ENCODE results near the gene PPP2CA.
"Not testable (repeated sequence)": the region's sequence is repeated elsewhere in the genome, so short reads cannot be mapped to it uniquely, and the experiment has no call there.

Gene PPP2CA

GRCh38 chr5:134253368-134254153 is 27.7 kb upstream of the PPP2CA start:
- H3K27ac ChIP-seq (ENCODE audit: low read depth, low read length): not testable (repeated sequence)

GRCh38 chr5:134252671-134253070 is 26.8 kb upstream of the PPP2CA start:
- no peaks in the 10 kb centered on the region for H3K9me3 ChIP-seq (ENCODE audit: low read length)
- H3K4me1 ChIP-seq (ENCODE audit: insufficient read depth, low read length): no peaks in the 10 kb centered on the region
- H3K27ac ChIP-seq (ENCODE audit: low read depth, low read length): no peak overlapping the region
- no peak overlapping the region for H3K4me3 ChIP-seq (ENCODE audit: low read depth in 1 of 2, low read length in 2 of 2)
- no peak overlapping the region for H3K9ac ChIP-seq (ENCODE audit: low read length)
- no peaks in the 10 kb centered on the region for H3K36me3 ChIP-seq (ENCODE audit: insufficient read depth, low read length)
- H3K27me3 ChIP-seq (ENCODE audit: control insufficient read depth in 1 of 2, insufficient read depth in 2 of 2, low read length in 2 of 2): no peaks in the 10 kb centered on the region

More at GRCh38 chr5:134253368-134254153, 27.7 kb upstream of the PPP2CA start:
- H3K4me1 ChIP-seq (ENCODE audit: insufficient read depth, low read length); H3K9ac ChIP-seq (ENCODE audit: low read length); H3K4me3 ChIP-seq (ENCODE audit: low read depth in 1 of 2, low read length in 2 of 2); H3K9me3 ChIP-seq (ENCODE audit: low read length); H3K36me3 ChIP-seq (ENCODE audit: insufficient read depth, low read length); H3K27me3 ChIP-seq (ENCODE audit: control insufficient read depth in 1 of 2, insufficient read depth in 2 of 2, low read length in 2 of 2): not testable (repeated sequence)

GRCh38 chr5:134250949-134251348 is 25.1 kb upstream of the PPP2CA start:
- Histone ChIP-seq H3K36me3 (ENCODE audit: insufficient read depth, low read length) (no peaks in the 10 kb centered on the region), H3K27ac (ENCODE audit: low read depth, low read length) (no peak overlapping the region), H3K27me3 (ENCODE audit: control insufficient read depth in 1 of 2, insufficient read depth in 2 of 2, low read length in 2 of 2) (no peaks in the 10 kb centered on the region), H3K4me1 (ENCODE audit: insufficient read depth, low read length) (no peaks in the 10 kb centered on the region), H3K9ac (ENCODE audit: low read length) (no peak overlapping the region), H3K4me3 (ENCODE audit: low read depth in 1 of 2, low read length in 2 of 2) (no peak overlapping the region), H3K9me3 (ENCODE audit: low read length) (no peaks in the 10 kb centered on the region)

- H3K27ac ChIP-seq (ENCODE audit: low read depth, low read length): no peak overlapping the region
- H3K4me1 ChIP-seq (ENCODE audit: insufficient read depth, low read length): no peaks in the 10 kb centered on the region
- no peak overlapping the region for H3K4me3 ChIP-seq (ENCODE audit: low read depth in 1 of 2, low read length in 2 of 2)
- H3K27me3 ChIP-seq (ENCODE audit: control insufficient read depth in 1 of 2, insufficient read depth in 2 of 2, low read length in 2 of 2): no peaks in the 10 kb centered on the region
- H3K9me3 ChIP-seq (ENCODE audit: low read length): no peaks in the 10 kb centered on the region
- no peak overlapping the region for H3K9ac ChIP-seq (ENCODE audit: low read length)
- no peaks in the 10 kb centered on the region for H3K36me3 ChIP-seq (ENCODE audit: insufficient read depth, low read length)
Observed at GRCh38 chr5:134249469-134250379, 23.9 kb upstream of the PPP2CA start.

GRCh38 chr5:134248256-134248655 is 22.4 kb upstream of the PPP2CA start:
- Histone ChIP-seq H3K27me3 (ENCODE audit: control insufficient read depth in 1 of 2, insufficient read depth in 2 of 2, low read length in 2 of 2) (no peaks in the 10 kb centered on the region), H3K27ac (ENCODE audit: low read depth, low read length) (no peak overlapping the region), H3K9ac (ENCODE audit: low read length) (no peak overlapping the region), H3K9me3 (ENCODE audit: low read length) (no peaks in the 10 kb centered on the region), H3K4me3 (ENCODE audit: low read depth in 1 of 2, low read length in 2 of 2) (no peak overlapping the region), H3K4me1 (ENCODE audit: insufficient read depth, low read length) (no peaks in the 10 kb centered on the region), H3K36me3 (ENCODE audit: insufficient read depth, low read length) (no peaks in the 10 kb centered on the region)

GRCh38 chr5:134247428-134248224 is 21.8 kb upstream of the PPP2CA start:
- Histone ChIP-seq H3K27ac (ENCODE audit: low read depth, low read length) (no peak overlapping the region), H3K9me3 (ENCODE audit: low read length) (no peaks in the 10 kb centered on the region), H3K36me3 (ENCODE audit: insufficient read depth, low read length) (no peaks in the 10 kb centered on the region)

GRCh38 chr5:134246771-134247427 is 21.0 kb upstream of the PPP2CA start:
- Histone ChIP-seq H3K9ac (ENCODE audit: low read length) (no peak overlapping the region), H3K27me3 (ENCODE audit: control insufficient read depth in 1 of 2, insufficient read depth in 2 of 2, low read length in 2 of 2) (no peaks in the 10 kb centered on the region), H3K27ac (ENCODE audit: low read depth, low read length) (no peak overlapping the region), H3K9me3 (ENCODE audit: low read length) (no peaks in the 10 kb centered on the region), H3K4me1 (ENCODE audit: insufficient read depth, low read length) (no peaks in the 10 kb centered on the region), H3K36me3 (ENCODE audit: insufficient read depth, low read length) (no peaks in the 10 kb centered on the region), H3K4me3 (ENCODE audit: low read depth in 1 of 2, low read length in 2 of 2) (no peak overlapping the region)

More at GRCh38 chr5:134247428-134248224, 21.8 kb upstream of the PPP2CA start:
- no peaks in the 10 kb centered on the region for H3K4me1 ChIP-seq (ENCODE audit: insufficient read depth, low read length)
- no peaks in the 10 kb centered on the region for H3K27me3 ChIP-seq (ENCODE audit: control insufficient read depth in 1 of 2, insufficient read depth in 2 of 2, low read length in 2 of 2)
- H3K9ac ChIP-seq (ENCODE audit: low read length): no peak overlapping the region
- H3K4me3 ChIP-seq (ENCODE audit: low read depth in 1 of 2, low read length in 2 of 2): no peak overlapping the region

GRCh38 chr5:134245692-134246091 is 19.8 kb upstream of the PPP2CA start:
- H3K9ac ChIP-seq (ENCODE audit: low read length): no peak overlapping the region
- H3K4me1 ChIP-seq (ENCODE audit: insufficient read depth, low read length): peaks cover 5% of the 10 kb centered on the region
- H3K36me3 ChIP-seq (ENCODE audit: insufficient read depth, low read length): no peaks in the 10 kb centered on the region

GRCh38 chr5:134245101-134245604 is 19.3 kb upstream of the PPP2CA start:
- no peaks in the 10 kb centered on the region for H3K9me3 ChIP-seq (ENCODE audit: low read length)
- H3K9ac ChIP-seq (ENCODE audit: low read length): no peak overlapping the region
- no peaks in the 10 kb centered on the region for H3K27me3 ChIP-seq (ENCODE audit: control insufficient read depth in 1 of 2, insufficient read depth in 2 of 2, low read length in 2 of 2)
- no peak overlapping the region for H3K27ac ChIP-seq (ENCODE audit: low read depth, low read length)
- H3K4me1 ChIP-seq (ENCODE audit: insufficient read depth, low read length): peaks cover 11% of the 10 kb centered on the region
- H3K36me3 ChIP-seq (ENCODE audit: insufficient read depth, low read length): no peaks in the 10 kb centered on the region
- peak overlapping the region in 1 of 2 donors; percentile 21 for H3K4me3 ChIP-seq (ENCODE audit: low read depth in 1 of 2, low read length in 2 of 2)

More at GRCh38 chr5:134245692-134246091, 19.8 kb upstream of the PPP2CA start:
- Histone ChIP-seq H3K9me3 (ENCODE audit: low read length) (no peaks in the 10 kb centered on the region), H3K27ac (ENCODE audit: low read depth, low read length) (no peak overlapping the region), H3K4me3 (ENCODE audit: low read depth in 1 of 2, low read length in 2 of 2) (no peak overlapping the region), H3K27me3 (ENCODE audit: control insufficient read depth in 1 of 2, insufficient read depth in 2 of 2, low read length in 2 of 2) (no peaks in the 10 kb centered on the region)

GRCh38 chr5:134242146-134242545 is 16.3 kb upstream of the PPP2CA start:
- Histone ChIP-seq H3K9ac (ENCODE audit: low read length) (no peak overlapping the region), H3K4me1 (ENCODE audit: insufficient read depth, low read length) (peaks cover 14% of the 10 kb centered on the region), H3K27ac (ENCODE audit: low read depth, low read length) (no peak overlapping the region), H3K36me3 (ENCODE audit: insufficient read depth, low read length) (no peaks in the 10 kb centered on the region), H3K27me3 (ENCODE audit: control insufficient read depth in 1 of 2, insufficient read depth in 2 of 2, low read length in 2 of 2) (no peaks in the 10 kb centered on the region), H3K9me3 (ENCODE audit: low read length) (no peaks in the 10 kb centered on the region), H3K4me3 (ENCODE audit: low read depth in 1 of 2, low read length in 2 of 2) (no peak overlapping the region)

Data from muscle layer of colon (tissue), 2 donors.